Caco-2 (cell line): ENCODE results near the gene ATP9A. TPM values are rescaled to one million over a fixed set of nuclear protein-coding genes. Genes with fewer than 3 reads are reported as not detected.

ENCODE experiments used
- BruUV-seq: library from RNA; stranded (reverse); fragments of 400-500 nt; replicated peaks from 2 replicates; lab custom pipeline; 2021; lab: Mats Ljungman, UMichigan
- CTCF ChIA-PET: fragments of 300-600 bp; sonication (Branson Sonifier 250); formaldehyde crosslinking; loops from one replicate; lab custom pipeline; 2022; ENCODE audit warnings: antibody characterized with exemption; lab: Charles Lee
- POLR2A ChIA-PET: fragments of 300-600 bp; sonication (Branson Sonifier 250); formaldehyde crosslinking; loops from one replicate; lab custom pipeline; 2022; ENCODE audit warnings: antibody characterized with exemption; lab: Charles Lee
- DNase-seq, 2 experiments: peaks; one replicate each; pipeline versions ENCODE4 v3.0.0 to v3.0.0-alpha.2; 2020 to 2022
- H3K27me3 ChIP-seq: replicated peaks from 2 replicates; pipeline ENCODE4 v1.6.0; 2011; ENCODE audit warnings: low read length; ENCODE audit not compliant: control insufficient read depth, insufficient read depth
- H3K36me3 ChIP-seq: 2 replicates; pipeline ENCODE4 v1.5.1; 2011; ENCODE audit warnings: low read length; ENCODE audit not compliant: control insufficient read depth, insufficient read depth
- H3K4me1 ChIP-seq: fragments of 250-450 bp; sonication (Bioruptor Pico); 2 replicates; pipeline ENCODE4 v1.5.1; 2020; ENCODE audit warnings: mild to moderate bottlenecking
- H3K4me3 ChIP-seq: 2 replicates; pipeline ENCODE4 v1.5.1; 2011; ENCODE audit warnings: low read depth, mild to moderate bottlenecking, control low read depth, low read length
- H3K9me3 ChIP-seq: fragments of 250-450 bp; sonication (Bioruptor Pico); 2 replicates; pipeline ENCODE4 v1.5.1; 2020; ENCODE audit warnings: mild to moderate bottlenecking, moderate library complexity
- H3K27ac Mint-ChIP-seq: one replicate; pipeline ENCODE4 v1.8.0; 2022; ENCODE audit warnings: mixed read lengths; ENCODE audit not compliant: unreplicated experiment
- H3K27me3 Mint-ChIP-seq: one replicate; pipeline ENCODE4 v1.8.0; 2022; ENCODE audit warnings: mixed read lengths; ENCODE audit not compliant: insufficient read depth, unreplicated experiment
- H3K36me3 Mint-ChIP-seq: one replicate; pipeline ENCODE4 v1.8.0; 2022; ENCODE audit warnings: mild to moderate bottlenecking, mixed read lengths; ENCODE audit not compliant: insufficient read depth, unreplicated experiment
- H3K4me1 Mint-ChIP-seq: one replicate; pipeline ENCODE4 v1.8.0; 2022; ENCODE audit warnings: low read depth, mixed read lengths; ENCODE audit not compliant: unreplicated experiment
- H3K4me3 Mint-ChIP-seq: one replicate; pipeline ENCODE4 v1.8.0; 2022; ENCODE audit warnings: mild to moderate bottlenecking, moderate library complexity, mixed read lengths; ENCODE audit not compliant: unreplicated experiment
- H3K9me3 Mint-ChIP-seq: one replicate; pipeline ENCODE4 v1.8.0; 2022; ENCODE audit warnings: mixed read lengths; ENCODE audit not compliant: unreplicated experiment
- intact Hi-C: fragments of 100-400 bp; cut with micrococcal nuclease; formaldehyde crosslinking; loops from one replicate; pipeline ENCODE4 v1.10.0; 2022; ENCODE audit not compliant: unreplicated experiment
- total RNA-seq: library from RNA; stranded (reverse); gene quantifications from 2 replicates; pipeline ENCODE4 v1.2.3, GENCODE V29; 2022
- TF ChIP-seq, protein P1 (sequence below), 2 experiments: fragments of 200-600 bp in 1 of 2; IDR thresholded peaks; 1 replicate in 1 of 2; 2 replicates in 1 of 2; pipeline versions ENCODE4 v1.5.1 to v1.8.0; 2011 to 2022; ENCODE audit warnings: antibody characterized with exemption in 1 of 2, control low read depth in 1 of 2, inconsistent platforms in 1 of 2, low read depth in 1 of 2, low read length in 1 of 2, mild to moderate bottlenecking in 1 of 2, moderate library complexity in 1 of 2; ENCODE audit not compliant: insufficient read depth in 1 of 2, severe bottlenecking in 1 of 2, unreplicated experiment in 1 of 2

ATP9A gene
- total RNA-seq, 1 experiment from 2014 or later = 102 TPM

DNA sequence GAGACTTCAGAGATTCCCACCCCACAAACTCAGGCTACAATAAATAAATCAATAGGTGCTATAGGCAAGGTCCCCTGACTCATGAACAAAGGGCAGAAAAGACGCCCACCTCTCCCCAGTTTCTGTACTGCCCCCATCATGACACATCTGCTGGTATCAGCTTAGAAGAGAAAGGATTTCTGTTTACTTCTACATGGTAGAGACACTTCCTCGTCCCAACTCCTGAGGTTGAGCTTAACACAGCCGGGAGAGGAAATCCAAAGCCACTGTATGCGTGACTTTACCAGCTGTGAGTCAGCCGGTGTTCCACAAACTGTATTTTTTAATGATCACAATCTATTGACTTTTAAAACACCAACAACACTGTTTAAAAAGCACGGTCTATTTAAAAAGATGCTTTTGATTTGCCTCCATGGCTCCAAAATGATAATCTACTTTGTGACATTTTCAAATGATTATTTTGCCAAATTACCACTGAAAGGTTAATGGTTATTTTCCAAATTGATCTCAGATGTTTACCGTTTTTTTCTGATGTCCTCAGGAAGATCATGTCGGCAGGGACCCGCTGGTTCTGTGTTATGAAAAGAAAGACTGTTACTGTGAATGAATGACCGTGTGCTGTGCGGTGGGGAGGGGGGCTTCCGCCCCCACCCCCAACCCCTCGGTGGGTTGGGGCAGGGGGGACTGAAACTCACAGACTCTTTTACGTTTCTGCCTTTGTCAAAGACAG lies 72.5 kb downstream of the ATP9A start:
- TF ChIP-seq, protein P1, sequence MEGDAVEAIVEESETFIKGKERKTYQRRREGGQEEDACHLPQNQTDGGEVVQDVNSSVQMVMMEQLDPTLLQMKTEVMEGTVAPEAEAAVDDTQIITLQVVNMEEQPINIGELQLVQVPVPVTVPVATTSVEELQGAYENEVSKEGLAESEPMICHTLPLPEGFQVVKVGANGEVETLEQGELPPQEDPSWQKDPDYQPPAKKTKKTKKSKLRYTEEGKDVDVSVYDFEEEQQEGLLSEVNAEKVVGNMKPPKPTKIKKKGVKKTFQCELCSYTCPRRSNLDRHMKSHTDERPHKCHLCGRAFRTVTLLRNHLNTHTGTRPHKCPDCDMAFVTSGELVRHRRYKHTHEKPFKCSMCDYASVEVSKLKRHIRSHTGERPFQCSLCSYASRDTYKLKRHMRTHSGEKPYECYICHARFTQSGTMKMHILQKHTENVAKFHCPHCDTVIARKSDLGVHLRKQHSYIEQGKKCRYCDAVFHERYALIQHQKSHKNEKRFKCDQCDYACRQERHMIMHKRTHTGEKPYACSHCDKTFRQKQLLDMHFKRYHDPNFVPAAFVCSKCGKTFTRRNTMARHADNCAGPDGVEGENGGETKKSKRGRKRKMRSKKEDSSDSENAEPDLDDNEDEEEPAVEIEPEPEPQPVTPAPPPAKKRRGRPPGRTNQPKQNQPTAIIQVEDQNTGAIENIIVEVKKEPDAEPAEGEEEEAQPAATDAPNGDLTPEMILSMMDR (IDR thresholded peaks at IDR 0.05; ENCODE audit: insufficient read depth in 1 of 2, low read depth in 1 of 2, low read length in 1 of 2, severe bottlenecking in 1 of 2, unreplicated experiment in 1 of 2) = no peak
- peaks cover 29% of the 10 kb centered on the region for H3K4me1 Mint-ChIP-seq
- peak overlapping the region; percentile 0 for H3K27ac Mint-ChIP-seq
- intact Hi-C loops = no loop called here
- peaks cover 50% of the 10 kb centered on the region for H3K36me3 Mint-ChIP-seq
- DNase-seq = no peak
- no peak overlapping the region for H3K4me3 Mint-ChIP-seq
- Histone ChIP-seq H3K4me1 (peaks cover 4% of the 10 kb centered on the region), H3K36me3 (peaks cover 8% of the 10 kb centered on the region), H3K4me3 (no peak overlapping the region), H3K27me3 (no peaks in the 10 kb centered on the region), H3K9me3 (no peaks in the 10 kb centered on the region)
- BruUV-seq = no TSS peak
- no peaks in the 10 kb centered on the region for H3K9me3 Mint-ChIP-seq
- no peaks in the 10 kb centered on the region for H3K27me3 Mint-ChIP-seq
- CTCF ChIA-PET = interaction anchor here (0.9 to 1.2 kb wide), 2 partner anchors 29 to 105 kb away, joined by 3 to 4 read pairs; no protein-coding TSS in a partner anchor
- POLR2A ChIA-PET = interaction anchor here (0.6 kb wide), 1 partner anchor 319 kb away, joined by 6 read pairs; no protein-coding TSS in a partner anchor

DNA sequence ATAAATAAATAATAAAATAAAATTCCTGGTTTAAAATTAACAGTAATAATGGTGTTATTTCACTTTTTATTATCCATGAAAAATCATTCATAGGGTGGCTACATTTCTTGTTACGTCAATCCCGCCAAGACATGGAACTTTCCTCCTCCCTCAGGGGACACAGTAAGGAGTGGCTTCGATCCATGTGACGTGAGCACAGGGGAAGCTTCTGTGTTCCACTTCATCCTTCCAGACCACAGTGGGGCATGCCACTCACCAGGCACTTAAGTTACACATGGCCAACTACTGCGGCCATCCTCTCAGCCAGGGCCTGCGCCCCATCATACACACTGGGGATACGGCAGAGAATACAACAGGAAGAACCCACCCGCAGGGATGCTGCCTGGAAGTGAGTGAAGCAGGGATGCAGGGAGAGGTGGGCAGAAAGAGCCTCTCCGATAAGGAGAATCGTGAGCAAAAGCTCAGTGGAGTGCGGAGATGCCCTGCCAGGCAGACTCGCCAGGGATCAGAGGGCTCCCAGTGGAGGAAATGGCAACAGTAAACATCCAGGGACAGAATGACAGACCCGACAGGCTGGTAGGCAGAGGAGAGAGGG lies 75.3 kb downstream of the ATP9A start:
- no peak for DNase-seq
- no peaks in the 10 kb centered on the region for H3K9me3 ChIP-seq
- POLR2A ChIA-PET = no interaction called here
- H3K27me3 ChIP-seq = no peaks in the 10 kb centered on the region
- H3K27me3 Mint-ChIP-seq = no peaks in the 10 kb centered on the region
- CTCF ChIA-PET = no interaction called here
- no peaks in the 10 kb centered on the region for H3K4me1 ChIP-seq
- TF ChIP-seq, protein P1 (IDR thresholded peaks at IDR 0.05; ENCODE audit: insufficient read depth in 1 of 2, low read depth in 1 of 2, low read length in 1 of 2, severe bottlenecking in 1 of 2, unreplicated experiment in 1 of 2) = no peak
- H3K36me3 ChIP-seq = peaks cover 9% of the 10 kb centered on the region
- H3K9me3 Mint-ChIP-seq = no peaks in the 10 kb centered on the region
- peaks cover 76% of the 10 kb centered on the region for H3K36me3 Mint-ChIP-seq
- H3K4me3 ChIP-seq = no peak overlapping the region
- intact Hi-C loops = no loop called here
- H3K4me1 Mint-ChIP-seq = peaks cover 14% of the 10 kb centered on the region
- no peak overlapping the region for H3K27ac Mint-ChIP-seq
- no peak overlapping the region for H3K4me3 Mint-ChIP-seq
- BruUV-seq = no TSS peak

DNA sequence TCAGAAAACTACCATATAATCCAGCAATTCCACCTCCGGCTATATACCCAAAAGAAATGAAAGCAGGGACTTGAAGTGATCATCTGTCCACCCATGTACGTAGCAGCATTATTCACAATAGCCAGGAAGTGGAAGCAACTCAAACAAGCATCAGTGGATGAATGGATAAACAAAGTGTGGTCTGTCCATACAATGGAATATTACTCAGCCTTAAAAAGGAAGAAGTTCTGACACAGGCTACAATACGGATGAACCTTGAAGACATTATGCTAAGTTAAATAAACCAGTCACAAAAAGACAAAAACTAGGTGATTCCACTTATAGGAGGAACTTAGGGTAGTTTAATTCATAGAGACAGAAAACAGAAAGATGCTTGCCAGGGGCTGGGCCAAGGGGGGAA lies 76.5 kb downstream of the ATP9A start:
- no peak overlapping the region for H3K4me3 ChIP-seq
- TF ChIP-seq, protein P1 (IDR thresholded peaks at IDR 0.05; ENCODE audit: insufficient read depth in 1 of 2, low read depth in 1 of 2, low read length in 1 of 2, severe bottlenecking in 1 of 2, unreplicated experiment in 1 of 2) = no peak
- Mint-ChIP-seq H3K4me1 (peaks cover 6% of the 10 kb centered on the region), H3K9me3 (no peaks in the 10 kb centered on the region), H3K27me3 (no peaks in the 10 kb centered on the region), H3K4me3 (no peak overlapping the region), H3K27ac (peak overlapping the region; percentile 6), H3K36me3 (peaks cover 80% of the 10 kb centered on the region)
- BruUV-seq = no TSS peak
- H3K36me3 ChIP-seq = peaks cover 9% of the 10 kb centered on the region
- H3K9me3 ChIP-seq = no peaks in the 10 kb centered on the region
- intact Hi-C loops = no loop called here
- H3K4me1 ChIP-seq = no peaks in the 10 kb centered on the region
- no peak for DNase-seq
- POLR2A ChIA-PET = no interaction called here
- CTCF ChIA-PET = no interaction called here
- no peaks in the 10 kb centered on the region for H3K27me3 ChIP-seq
